ENCODE measurements around the gene LARGE1.

LARGE1 gene

DNA sequence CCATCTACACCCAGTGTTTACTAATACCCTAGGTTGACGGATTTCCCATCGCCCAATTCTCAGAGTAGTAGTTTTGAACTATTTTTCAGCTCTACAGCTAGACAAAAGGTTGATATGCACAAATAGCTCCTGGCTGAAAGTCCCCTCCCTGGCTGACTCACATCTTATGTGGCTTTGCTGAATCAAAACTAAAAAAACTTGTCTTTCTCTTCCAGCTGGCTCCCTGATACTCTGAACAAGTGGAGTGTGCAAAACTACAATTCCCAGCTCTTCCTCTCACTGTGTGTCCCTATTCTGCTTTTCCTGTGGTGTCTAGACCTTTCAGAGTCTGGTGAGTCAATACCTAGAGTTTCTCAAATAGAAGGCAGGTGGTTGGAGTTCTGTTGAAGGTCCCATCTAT, 12.7 kb upstream of the LARGE1 start:
- H2BK120ac ChIP-seq (ENCODE audit: insufficient read depth, low read length, poor library complexity), result no peak overlapping the region
- no peak overlapping the region for H2AFZ ChIP-seq (ENCODE audit: insufficient read depth, low read length, poor library complexity)
- no peak overlapping the region for H3K23ac ChIP-seq (ENCODE audit: low read length)
- no peak overlapping the region for H3K4ac ChIP-seq (ENCODE audit: low read depth, low read length)
- H3K18ac ChIP-seq (ENCODE audit: low read length), result no peak overlapping the region
- H3K4me3 ChIP-seq (ENCODE audit: low read depth, low read length), result no peak overlapping the region
- no CpG with 5 or more reads among the region's 2 CpGs for WGBS (ENCODE audit: extremely low coverage, insufficient coverage, insufficient read length)
- H3K9ac ChIP-seq (ENCODE audit: low read length), result no peak overlapping the region
- H3K79me2 ChIP-seq (ENCODE audit: control insufficient read depth, insufficient read depth, low read length, poor library complexity), result no peaks in the 10 kb centered on the region
- H2BK5ac ChIP-seq (ENCODE audit: low read depth, low read length, poor library complexity), result no peak overlapping the region
- no peak overlapping the region for H2BK12ac ChIP-seq (ENCODE audit: low read length)
- no peaks in the 10 kb centered on the region for H3K4me1 ChIP-seq (ENCODE audit: control insufficient read depth in 1 of 2, insufficient read depth in 2 of 2, low read length in 2 of 2)
- no peak overlapping the region for H4K91ac ChIP-seq (ENCODE audit: low read depth, low read length)
- H3K79me1 ChIP-seq (ENCODE audit: low read length), result no peaks in the 10 kb centered on the region
- H4K12ac ChIP-seq (ENCODE audit: low read depth, low read length), result no peak overlapping the region
- H4K8ac ChIP-seq (ENCODE audit: low read depth, low read length), result no peak overlapping the region
- H3K4me2 ChIP-seq (ENCODE audit: low read length), result no peak overlapping the region
- no peak overlapping the region for H2AK5ac ChIP-seq (ENCODE audit: low read length)
- DNase-seq, result no peak
- no peak overlapping the region for H3K14ac ChIP-seq (ENCODE audit: low read length)
- no peak overlapping the region for H3K27ac ChIP-seq (ENCODE audit: low read depth, low read length)
- no peaks in the 10 kb centered on the region for H3K9me3 ChIP-seq (ENCODE audit: insufficient read depth, low read depth, low read length)
- H3K36me3 ChIP-seq (ENCODE audit: control insufficient read depth in 1 of 2, insufficient read depth in 2 of 2, low read length in 2 of 2), result no peaks in the 10 kb centered on the region
- no peaks in the 10 kb centered on the region for H3K27me3 ChIP-seq (ENCODE audit: insufficient read depth, low read length)

DNA sequence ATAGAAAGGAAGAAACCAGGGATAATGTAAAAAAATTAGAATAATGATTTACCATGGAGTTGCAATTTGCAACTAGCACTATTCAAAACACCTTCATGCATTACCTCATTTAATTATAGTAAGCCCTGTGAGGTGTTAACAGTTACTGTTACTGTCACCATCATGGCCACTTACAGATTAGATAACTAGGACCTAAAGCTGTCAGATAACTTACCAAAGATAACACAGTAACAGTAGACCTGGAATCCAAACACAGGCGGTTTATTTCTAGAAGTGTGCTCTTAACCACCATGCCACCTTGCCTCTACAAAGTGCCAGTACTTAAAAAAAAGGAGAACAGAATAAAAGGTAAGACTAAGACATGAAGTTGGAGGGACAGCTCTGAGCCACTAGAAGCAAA, 11.1 kb upstream of the LARGE1 start:
- H3K79me1 ChIP-seq (ENCODE audit: low read length), result no peaks in the 10 kb centered on the region
- H2AFZ ChIP-seq (ENCODE audit: insufficient read depth, low read length, poor library complexity), result no peak overlapping the region
- H4K12ac ChIP-seq (ENCODE audit: low read depth, low read length), result no peak overlapping the region
- H2BK120ac ChIP-seq (ENCODE audit: insufficient read depth, low read length, poor library complexity), result no peak overlapping the region
- no peak for DNase-seq
- no peak overlapping the region for H3K18ac ChIP-seq (ENCODE audit: low read length)
- H3K4ac ChIP-seq (ENCODE audit: low read depth, low read length), result no peak overlapping the region
- H3K4me2 ChIP-seq (ENCODE audit: low read length), result no peak overlapping the region
- no peak overlapping the region for H2BK12ac ChIP-seq (ENCODE audit: low read length)
- no peak overlapping the region for H4K91ac ChIP-seq (ENCODE audit: low read depth, low read length)
- no peak overlapping the region for H3K23ac ChIP-seq (ENCODE audit: low read length)
- no peaks in the 10 kb centered on the region for H3K9me3 ChIP-seq (ENCODE audit: insufficient read depth, low read depth, low read length)
- H3K27ac ChIP-seq (ENCODE audit: low read depth, low read length), result no peak overlapping the region
- WGBS (ENCODE audit: extremely low coverage, insufficient coverage, insufficient read length), result no CpG with 5 or more reads among the region's 1 CpG
- H3K14ac ChIP-seq (ENCODE audit: low read length), result no peak overlapping the region
- H3K9ac ChIP-seq (ENCODE audit: low read length), result no peak overlapping the region
- no peak overlapping the region for H2BK5ac ChIP-seq (ENCODE audit: low read depth, low read length, poor library complexity)
- H3K79me2 ChIP-seq (ENCODE audit: control insufficient read depth, insufficient read depth, low read length, poor library complexity), result no peaks in the 10 kb centered on the region
- no peaks in the 10 kb centered on the region for H3K27me3 ChIP-seq (ENCODE audit: insufficient read depth, low read length)
- no peak overlapping the region for H4K8ac ChIP-seq (ENCODE audit: low read depth, low read length)
- no peak overlapping the region for H3K4me3 ChIP-seq (ENCODE audit: low read depth, low read length)
- no peaks in the 10 kb centered on the region for H3K36me3 ChIP-seq (ENCODE audit: control insufficient read depth in 1 of 2, insufficient read depth in 2 of 2, low read length in 2 of 2)
- H2AK5ac ChIP-seq (ENCODE audit: low read length), result no peak overlapping the region
- no peaks in the 10 kb centered on the region for H3K4me1 ChIP-seq (ENCODE audit: control insufficient read depth in 1 of 2, insufficient read depth in 2 of 2, low read length in 2 of 2)

DNA sequence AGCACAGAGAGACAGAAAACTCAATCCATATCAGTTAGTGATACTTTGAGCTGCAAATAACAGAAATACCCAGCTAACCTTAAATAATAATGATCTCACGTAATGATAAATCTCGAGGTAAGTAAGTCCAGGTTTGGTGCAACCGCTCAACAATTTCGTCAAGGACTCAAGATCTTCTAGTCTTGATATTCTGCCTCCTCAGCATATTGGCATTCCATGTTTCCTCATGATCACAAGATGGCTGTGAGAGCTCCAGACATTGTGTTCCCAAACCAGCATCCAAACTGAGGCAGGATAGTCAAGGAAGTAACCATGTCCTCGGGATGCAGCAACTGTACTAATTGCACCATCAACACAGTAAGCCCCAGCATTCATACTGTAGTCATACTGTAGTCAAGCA, 7.5 kb upstream of the LARGE1 start:
- Histone ChIP-seq H3K18ac (ENCODE audit: low read length) (no peak overlapping the region), H2AFZ (ENCODE audit: insufficient read depth, low read length, poor library complexity) (no peak overlapping the region), H2AK5ac (ENCODE audit: low read length) (no peak overlapping the region), H4K91ac (ENCODE audit: low read depth, low read length) (no peak overlapping the region), H4K12ac (ENCODE audit: low read depth, low read length) (no peak overlapping the region), H3K14ac (ENCODE audit: low read length) (no peak overlapping the region), H3K36me3 (ENCODE audit: control insufficient read depth in 1 of 2, insufficient read depth in 2 of 2, low read length in 2 of 2) (no peaks in the 10 kb centered on the region), H3K27me3 (ENCODE audit: insufficient read depth, low read length) (no peaks in the 10 kb centered on the region), H3K4ac (ENCODE audit: low read depth, low read length) (no peak overlapping the region), H3K27ac (ENCODE audit: low read depth, low read length) (no peak overlapping the region), H2BK5ac (ENCODE audit: low read depth, low read length, poor library complexity) (no peak overlapping the region), H3K4me3 (ENCODE audit: low read depth, low read length) (no peak overlapping the region), H4K8ac (ENCODE audit: low read depth, low read length) (no peak overlapping the region), H3K9me3 (ENCODE audit: insufficient read depth, low read depth, low read length) (no peaks in the 10 kb centered on the region), H2BK12ac (ENCODE audit: low read length) (no peak overlapping the region), H3K79me2 (ENCODE audit: control insufficient read depth, insufficient read depth, low read length, poor library complexity) (no peaks in the 10 kb centered on the region), H3K4me2 (ENCODE audit: low read length) (no peak overlapping the region), H3K4me1 (ENCODE audit: control insufficient read depth in 1 of 2, insufficient read depth in 2 of 2, low read length in 2 of 2) (no peaks in the 10 kb centered on the region), H2BK120ac (ENCODE audit: insufficient read depth, low read length, poor library complexity) (no peak overlapping the region), H3K23ac (ENCODE audit: low read length) (no peak overlapping the region), H3K79me1 (ENCODE audit: low read length) (no peaks in the 10 kb centered on the region), H3K9ac (ENCODE audit: low read length) (no peak overlapping the region)
- WGBS (ENCODE audit: extremely low coverage, insufficient coverage, insufficient read length), result no CpG with 5 or more reads among the region's 5 CpGs
- DNase-seq, result no peak

DNA sequence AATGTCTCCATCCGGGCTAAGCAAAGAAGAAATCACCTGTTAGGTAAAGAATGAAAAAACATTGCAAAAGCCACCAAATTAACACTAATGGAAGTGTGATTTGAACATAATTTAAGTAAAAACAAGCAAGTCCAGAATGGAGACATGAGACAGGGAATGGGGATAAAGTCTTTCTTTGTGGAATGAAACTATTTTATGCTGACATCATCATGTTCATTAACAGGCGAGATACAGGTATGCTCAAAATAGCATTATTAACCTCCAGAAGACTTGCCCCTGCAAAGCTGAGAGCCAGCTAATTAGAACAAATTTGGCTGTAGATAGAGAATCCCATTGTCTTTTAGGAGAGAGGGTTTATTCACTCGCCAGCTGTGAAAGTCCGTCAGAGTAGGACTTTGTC, 4.9 kb upstream of the LARGE1 start:
- no peak overlapping the region for H4K91ac ChIP-seq (ENCODE audit: low read depth, low read length)
- no peak overlapping the region for H3K4me3 ChIP-seq (ENCODE audit: low read depth, low read length)
- peaks cover under 1% of the 10 kb centered on the region for H3K79me2 ChIP-seq (ENCODE audit: control insufficient read depth, insufficient read depth, low read length, poor library complexity)
- H3K9me3 ChIP-seq (ENCODE audit: insufficient read depth, low read depth, low read length), result no peaks in the 10 kb centered on the region
- H3K27ac ChIP-seq (ENCODE audit: low read depth, low read length), result no peak overlapping the region
- no peak overlapping the region for H2AK5ac ChIP-seq (ENCODE audit: low read length)
- no peak overlapping the region for H3K14ac ChIP-seq (ENCODE audit: low read length)
- H3K23ac ChIP-seq (ENCODE audit: low read length), result no peak overlapping the region
- no peak overlapping the region for H3K4me2 ChIP-seq (ENCODE audit: low read length)
- DNase-seq, result no peak
- H3K18ac ChIP-seq (ENCODE audit: low read length), result no peak overlapping the region
- H2BK5ac ChIP-seq (ENCODE audit: low read depth, low read length, poor library complexity), result no peak overlapping the region
- no peaks in the 10 kb centered on the region for H3K27me3 ChIP-seq (ENCODE audit: insufficient read depth, low read length)
- no peak overlapping the region for H4K12ac ChIP-seq (ENCODE audit: low read depth, low read length)
- H3K36me3 ChIP-seq (ENCODE audit: control insufficient read depth in 1 of 2, insufficient read depth in 2 of 2, low read length in 2 of 2), result no peaks in the 10 kb centered on the region
- H2BK12ac ChIP-seq (ENCODE audit: low read length), result no peak overlapping the region
- H3K9ac ChIP-seq (ENCODE audit: low read length), result no peak overlapping the region
- H3K4me1 ChIP-seq (ENCODE audit: control insufficient read depth in 1 of 2, insufficient read depth in 2 of 2, low read length in 2 of 2), result peaks cover 0 to 4% of the 10 kb centered on the region in 2 experiments
- no peak overlapping the region for H3K4ac ChIP-seq (ENCODE audit: low read depth, low read length)
- no peak overlapping the region for H4K8ac ChIP-seq (ENCODE audit: low read depth, low read length)
- WGBS (ENCODE audit: extremely low coverage, insufficient coverage, insufficient read length), result no CpG with 5 or more reads among the region's 4 CpGs
- no peak overlapping the region for H2BK120ac ChIP-seq (ENCODE audit: insufficient read depth, low read length, poor library complexity)
- H3K79me1 ChIP-seq (ENCODE audit: low read length), result peaks cover 4% of the 10 kb centered on the region
- H2AFZ ChIP-seq (ENCODE audit: insufficient read depth, low read length, poor library complexity), result no peak overlapping the region
